SH-SY5Y (cell line): Measurements from ENCODE around the gene ELMO3.

Source experiments
- GATA2 ChIP-seq: IDR thresholded peaks from 2 replicates; pipeline ENCODE4 v1.6.1; 2011; ENCODE audit warnings: mild to moderate bottlenecking, low read depth, low read length
- GATA3 ChIP-seq: IDR thresholded peaks from 2 replicates; pipeline ENCODE4 v1.6.1; 2011; ENCODE audit warnings: low read depth, mild to moderate bottlenecking, low read length, moderate library complexity

ELMO3 gene

DNA sequence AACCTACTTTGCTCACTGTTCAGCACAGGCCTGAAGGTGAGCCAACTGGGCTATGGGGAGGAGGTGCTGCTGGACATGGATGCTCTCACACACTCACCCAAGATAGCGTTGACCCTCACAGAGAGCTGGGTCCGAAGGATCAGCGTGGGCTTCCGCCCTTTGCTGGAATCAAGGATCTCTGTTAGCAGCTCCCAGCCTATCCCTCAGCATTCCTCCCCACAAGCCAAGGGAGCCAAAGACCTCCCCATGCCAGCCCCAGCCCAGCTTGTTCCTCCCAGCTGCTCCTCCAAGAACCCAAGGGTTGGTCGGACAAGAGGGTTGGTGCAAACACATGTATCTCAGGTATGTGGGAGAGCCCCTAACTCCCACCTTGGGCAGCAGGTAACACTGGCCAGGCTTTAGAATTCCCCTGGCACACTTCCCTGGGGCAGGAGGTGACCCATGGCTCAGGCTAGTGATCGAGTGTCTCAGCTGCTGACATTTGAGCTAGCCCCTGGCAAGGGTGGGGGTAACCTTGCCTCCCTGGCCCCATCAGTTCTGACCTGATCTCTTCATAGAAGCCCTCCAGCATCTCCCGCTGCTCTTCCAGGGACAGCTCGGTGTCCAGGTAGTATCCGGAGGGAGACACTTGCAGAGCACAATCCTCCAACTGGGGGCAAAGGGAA is 40.0 kb downstream of the ELMO3 start:
- TF ChIP-seq GATA3 = no peak
- no peak for TF ChIP-seq GATA2

DNA sequence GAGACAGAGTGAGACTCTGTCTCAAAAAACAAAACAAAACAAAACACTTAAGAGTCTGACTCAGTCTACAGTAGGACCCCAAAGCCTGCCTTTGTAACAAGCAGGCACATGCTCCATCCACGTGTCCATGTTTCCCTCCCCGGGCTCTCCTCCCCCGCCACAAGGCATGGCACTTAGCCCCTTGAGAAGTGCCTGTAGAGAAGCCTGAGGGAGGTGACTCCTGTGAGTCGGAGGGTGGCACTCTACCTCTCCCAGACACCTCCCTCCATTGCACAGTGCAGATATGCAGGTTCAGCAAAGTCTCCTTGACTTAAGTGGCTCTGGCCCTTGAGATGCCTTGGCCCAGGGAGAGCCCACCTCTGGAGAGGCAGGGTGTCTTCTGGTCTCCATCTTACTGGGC is 41.6 kb downstream of the ELMO3 start:
- TF ChIP-seq GATA3 = no peak
- TF ChIP-seq GATA2 = no peak

DNA sequence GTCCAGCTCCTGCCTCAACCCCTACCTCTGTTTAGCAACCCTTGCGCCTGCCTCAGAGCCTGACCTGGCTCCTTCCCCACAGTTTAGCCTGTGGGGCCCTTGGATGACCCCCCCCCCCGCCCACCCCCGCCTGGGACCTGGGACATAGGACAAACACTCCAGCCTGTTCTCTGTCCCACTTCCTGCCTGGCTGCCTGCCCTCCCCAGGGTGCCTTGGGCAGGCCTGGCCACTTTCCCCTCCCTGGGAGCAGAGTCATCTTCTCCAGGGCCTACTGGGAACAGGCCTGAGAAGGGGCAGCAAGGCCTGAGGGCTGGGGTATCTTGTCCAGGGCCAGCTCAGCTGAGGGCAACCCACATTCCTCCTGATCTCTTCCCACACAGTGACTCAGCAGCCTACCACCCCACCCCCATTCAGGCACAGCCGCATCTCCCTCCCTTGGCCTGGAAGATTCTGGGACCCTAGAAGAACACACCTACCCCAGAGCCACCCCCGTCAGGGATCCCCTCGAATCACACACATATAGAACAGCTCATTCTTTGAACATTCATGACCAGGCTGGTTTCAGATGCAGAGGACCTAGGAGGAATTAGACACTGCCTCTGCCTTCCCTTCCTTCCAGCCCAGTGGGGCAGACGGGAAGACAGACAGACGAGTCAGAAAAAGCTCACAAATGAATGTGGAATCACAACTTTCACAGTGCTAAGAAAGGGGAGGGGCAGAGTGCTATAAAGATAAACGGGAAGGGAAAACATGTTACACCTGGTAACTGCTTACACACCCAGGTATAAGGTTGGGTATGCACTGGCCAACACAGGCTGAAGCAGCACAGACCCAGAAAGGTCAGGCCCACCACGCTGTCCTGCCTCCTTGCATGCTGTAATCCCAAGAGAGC is 42.3 kb downstream of the ELMO3 start:
- TF ChIP-seq GATA2 (no peak), GATA3 (no peak)

DNA sequence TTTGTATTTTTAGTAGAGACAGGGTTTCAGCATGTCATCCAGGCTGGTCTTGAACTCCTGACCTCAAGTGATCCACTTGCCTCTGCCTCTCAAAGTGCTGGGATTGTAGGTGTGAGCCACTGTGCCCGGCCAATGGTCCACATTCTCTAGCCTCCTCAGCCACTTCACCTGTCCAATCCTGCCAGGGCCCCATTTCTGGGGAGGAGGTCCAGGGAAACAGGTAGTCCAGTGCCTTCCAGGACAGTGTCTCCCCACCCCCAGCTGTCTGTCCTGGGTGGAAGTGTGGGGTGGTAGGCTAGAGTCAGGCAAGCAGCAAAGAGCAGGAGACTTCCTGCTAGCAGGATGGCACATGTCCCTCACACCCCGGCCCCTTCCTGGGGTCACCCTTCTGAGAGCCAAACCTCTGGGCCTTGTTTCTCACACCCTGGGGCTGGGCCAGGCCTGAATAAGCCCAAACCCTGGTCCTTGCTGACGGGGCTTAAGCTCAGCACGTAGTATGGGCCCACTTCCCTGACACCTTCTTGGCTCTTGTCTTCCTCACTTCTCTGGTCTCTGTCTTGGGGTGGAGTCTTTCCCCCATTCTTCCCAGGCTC is 43.3 kb downstream of the ELMO3 start:
- TF ChIP-seq GATA2 = no peak
- no peak for TF ChIP-seq GATA3

DNA sequence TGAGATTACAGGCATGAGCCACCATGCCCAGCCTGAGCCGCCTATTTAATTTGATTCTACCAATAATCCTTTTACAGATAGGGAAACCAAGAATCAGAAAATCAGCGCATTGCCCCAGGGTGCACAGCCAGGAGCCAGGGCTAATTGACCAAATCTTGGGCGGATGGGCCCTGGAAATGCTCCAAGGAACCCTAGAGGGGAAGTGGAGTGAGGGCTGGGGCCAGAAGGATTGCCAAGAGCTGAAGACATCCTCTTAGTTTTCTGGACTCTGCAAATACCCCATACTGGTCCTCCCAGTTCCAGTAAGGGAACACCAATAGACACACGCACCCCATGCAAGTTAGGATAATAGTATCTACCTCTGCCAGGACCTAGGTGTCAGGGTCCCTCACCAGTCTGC is 44.5 kb downstream of the ELMO3 start:
- TF ChIP-seq GATA3 (no peak), GATA2 (no peak)

DNA sequence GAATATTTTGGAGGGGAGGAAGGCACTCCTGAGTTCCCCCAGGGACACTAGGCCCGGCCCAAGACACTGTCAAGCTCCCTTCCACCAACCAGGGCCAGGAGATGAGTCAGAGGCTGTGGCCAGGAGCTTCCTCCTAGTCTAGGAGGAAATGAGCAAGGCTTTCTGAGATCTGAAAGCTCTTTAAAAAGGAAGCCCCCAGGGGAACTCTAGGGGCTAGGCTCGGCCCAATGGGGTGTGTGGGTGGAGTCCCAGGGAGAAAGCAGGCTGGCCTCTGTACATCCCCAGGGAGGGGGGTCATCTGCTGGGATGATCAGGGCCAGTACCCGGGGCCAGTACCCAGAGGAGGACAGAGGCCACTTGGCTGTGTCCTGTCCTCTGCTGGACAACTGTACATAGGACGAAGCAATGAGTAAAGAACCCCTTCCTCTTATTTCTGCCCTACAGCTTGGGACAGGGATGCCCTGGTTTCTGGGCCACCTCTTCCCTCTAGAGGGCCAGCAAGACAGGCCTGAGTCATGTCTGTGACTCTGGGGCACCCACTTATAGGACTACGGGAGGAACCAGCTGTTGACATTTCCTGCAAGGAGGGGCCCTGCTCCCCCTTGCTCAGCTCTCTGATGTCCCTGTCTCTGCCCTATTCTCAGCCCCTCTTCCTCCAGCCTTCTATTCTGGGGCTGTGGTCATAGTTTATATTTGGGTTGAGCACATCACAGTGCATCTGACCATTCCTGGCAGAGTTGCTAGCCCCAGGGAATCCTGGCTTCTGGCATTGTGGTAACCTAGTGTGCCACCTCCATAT is 45.7 kb downstream of the ELMO3 start:
- TF ChIP-seq GATA2 (no peak), GATA3 (no peak)

DNA sequence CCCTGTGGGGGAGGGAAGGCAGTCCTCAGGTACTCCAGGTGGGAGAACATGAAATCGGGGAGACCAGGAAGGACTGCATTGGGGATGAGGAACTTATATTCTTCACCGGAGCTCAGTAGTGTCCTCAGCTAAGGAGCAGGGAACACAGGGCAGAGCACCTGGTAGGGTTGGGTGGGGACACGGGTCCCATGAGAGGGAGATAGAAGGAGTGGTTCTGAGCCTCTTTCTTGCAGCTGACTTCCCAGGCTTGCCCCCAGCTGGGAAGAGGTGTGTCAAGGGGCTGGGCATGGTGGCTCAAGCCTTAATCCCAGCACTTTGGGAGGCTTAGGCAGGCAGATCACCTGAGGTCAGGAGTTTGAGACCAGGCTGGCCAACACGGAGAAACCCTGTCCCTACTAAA is 46.3 kb downstream of the ELMO3 start:
- TF ChIP-seq GATA3 = no peak

DNA sequence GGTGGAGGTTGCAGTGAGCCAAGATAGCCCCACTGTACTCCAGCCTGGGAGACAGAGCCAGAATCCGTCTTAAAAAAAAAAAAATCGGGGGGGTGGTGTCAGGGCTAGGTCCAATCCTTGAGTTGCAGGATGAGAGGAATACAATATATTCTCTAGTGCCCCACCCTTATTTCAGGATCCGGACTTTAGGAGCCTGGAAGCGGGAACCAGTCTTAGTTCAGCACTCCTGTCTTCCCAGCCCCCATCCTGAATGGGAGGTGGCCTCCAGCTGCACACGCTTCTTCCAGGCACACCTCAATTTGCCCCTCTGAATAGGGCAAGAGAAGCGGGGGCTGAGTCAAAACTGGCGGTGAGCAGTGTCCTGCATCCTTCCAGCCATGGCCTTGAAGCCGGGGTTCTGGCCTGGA is 46.7 kb downstream of the ELMO3 start:
- no peak for TF ChIP-seq GATA2
- no peak for TF ChIP-seq GATA3

DNA sequence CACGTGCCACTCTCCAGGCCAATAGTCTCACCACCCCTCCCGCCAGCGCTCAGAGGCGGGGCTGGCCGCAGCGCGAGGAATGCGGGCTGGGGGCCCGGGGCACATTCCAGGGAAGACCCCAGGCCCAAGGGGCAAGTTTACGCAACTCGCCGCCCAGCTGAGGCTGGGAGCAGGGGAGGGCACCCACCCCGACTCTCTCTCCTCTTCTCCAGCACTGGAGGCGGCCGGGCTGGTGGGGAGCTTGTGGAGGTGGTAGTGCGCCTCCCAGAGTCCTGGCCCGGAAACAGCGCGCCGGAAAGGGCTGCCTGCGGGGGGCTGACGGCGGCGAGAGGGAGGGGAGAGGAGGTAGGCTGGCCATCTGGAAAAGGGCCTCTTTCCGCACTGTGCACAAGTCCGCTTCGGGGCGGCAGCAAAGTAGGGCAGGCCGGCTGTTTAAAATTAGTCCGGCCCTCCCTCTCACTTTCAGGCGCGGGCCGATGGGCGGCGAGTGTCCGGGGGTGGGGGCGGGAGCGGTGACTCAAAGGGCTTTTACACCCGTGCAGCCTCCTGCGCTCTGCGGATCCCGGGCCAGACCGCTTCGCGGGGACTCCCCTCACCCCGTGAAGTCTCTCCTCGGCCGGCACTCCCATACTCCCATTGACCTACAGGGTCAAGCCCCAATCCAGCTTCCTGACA is 47.3 kb downstream of the ELMO3 start:
- no peak for TF ChIP-seq GATA3
- TF ChIP-seq GATA2 = no peak

DNA sequence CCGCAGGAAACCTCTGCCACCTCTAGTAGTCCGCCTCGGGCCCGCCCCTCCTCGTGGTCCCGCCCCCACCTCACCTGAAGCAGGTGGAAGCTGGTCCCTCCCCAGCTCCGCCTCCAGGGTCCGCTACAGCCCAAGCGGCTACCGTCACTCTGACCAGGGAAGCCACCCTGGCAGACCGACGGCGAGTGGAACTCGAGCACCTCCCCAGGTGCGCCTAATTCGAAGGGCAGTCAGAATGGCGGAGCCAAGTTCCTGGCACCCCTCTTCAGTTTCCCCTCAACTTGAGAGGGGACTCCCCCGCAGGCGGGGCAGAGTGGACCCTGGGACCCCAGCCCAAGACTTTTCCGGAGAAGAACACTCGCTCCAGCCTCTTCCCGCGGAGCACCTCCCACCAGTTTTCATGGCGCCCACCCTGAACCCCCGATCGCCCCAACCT is 47.8 kb downstream of the ELMO3 start:
- no peak for TF ChIP-seq GATA3
- no peak for TF ChIP-seq GATA2

DNA sequence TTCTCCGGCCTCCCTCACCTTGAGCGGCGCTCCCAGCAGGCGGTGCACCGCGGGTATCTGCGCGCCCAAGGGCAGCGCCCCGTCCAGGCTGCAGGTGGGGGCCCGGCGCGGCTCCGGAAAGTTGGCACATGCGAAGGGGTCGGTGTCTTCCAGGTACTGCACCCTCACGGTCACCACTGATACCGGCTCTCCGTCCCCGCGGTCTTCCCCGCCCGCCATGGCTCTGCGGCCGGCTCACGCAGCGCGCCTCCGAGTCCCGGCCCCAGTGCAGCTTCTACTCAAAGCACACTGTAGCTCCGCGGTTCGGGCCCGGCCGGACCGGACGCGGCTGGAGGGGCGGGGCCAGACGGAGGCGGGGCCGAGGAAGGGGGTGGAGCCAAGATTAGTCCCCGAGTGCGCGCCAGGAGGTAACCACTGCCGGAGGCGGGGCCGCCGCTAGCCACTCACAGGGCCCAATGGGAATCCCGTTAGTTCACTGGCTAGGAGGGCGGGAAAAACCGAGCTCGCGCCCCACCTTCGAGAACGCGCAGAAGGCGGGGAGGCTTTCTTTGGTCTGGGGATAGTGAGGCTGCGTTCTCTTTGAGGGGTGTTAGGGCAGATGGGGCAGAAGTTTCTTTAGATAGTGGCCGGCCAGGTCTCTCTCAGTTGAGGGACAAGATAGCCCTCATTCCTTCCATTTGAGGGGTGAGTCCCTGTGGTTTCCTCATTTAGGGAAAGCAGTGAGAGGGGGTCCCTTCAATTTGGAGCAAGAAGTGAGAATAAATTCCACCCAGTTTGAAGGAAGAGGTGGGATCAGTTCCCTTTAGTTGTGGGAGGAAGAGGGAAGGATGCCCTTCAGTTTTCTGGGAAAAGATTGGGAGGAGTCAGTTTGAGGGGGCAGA is 48.5 kb downstream of the ELMO3 start, which contains the start of gene FHOD1:
Gene FHOD1 (minus strand): TSS at position 290 of the 881 bp plus-strand sequence. CDS start 71 bp downstream, at position 219.
- TF ChIP-seq GATA2 = no peak
- no peak for TF ChIP-seq GATA3

DNA sequence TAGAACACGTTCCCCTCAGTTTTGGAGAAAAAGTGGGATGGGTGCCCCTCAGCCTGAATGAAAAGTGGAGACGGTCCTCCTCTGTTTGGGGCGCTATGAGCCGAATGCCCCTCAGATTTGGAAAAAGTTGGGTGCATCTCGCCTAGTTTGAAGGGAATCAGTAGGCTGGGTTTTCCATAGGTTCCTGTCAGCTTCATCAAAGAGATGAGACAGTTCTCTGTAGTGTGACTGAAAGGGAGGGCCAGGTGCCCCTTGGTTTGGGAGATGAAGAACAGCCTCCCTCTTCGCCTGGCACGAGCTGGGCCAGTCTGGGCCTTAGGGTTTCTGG is 49.1 kb downstream of the ELMO3 start:
- TF ChIP-seq GATA3 = no peak
- no peak for TF ChIP-seq GATA2

DNA sequence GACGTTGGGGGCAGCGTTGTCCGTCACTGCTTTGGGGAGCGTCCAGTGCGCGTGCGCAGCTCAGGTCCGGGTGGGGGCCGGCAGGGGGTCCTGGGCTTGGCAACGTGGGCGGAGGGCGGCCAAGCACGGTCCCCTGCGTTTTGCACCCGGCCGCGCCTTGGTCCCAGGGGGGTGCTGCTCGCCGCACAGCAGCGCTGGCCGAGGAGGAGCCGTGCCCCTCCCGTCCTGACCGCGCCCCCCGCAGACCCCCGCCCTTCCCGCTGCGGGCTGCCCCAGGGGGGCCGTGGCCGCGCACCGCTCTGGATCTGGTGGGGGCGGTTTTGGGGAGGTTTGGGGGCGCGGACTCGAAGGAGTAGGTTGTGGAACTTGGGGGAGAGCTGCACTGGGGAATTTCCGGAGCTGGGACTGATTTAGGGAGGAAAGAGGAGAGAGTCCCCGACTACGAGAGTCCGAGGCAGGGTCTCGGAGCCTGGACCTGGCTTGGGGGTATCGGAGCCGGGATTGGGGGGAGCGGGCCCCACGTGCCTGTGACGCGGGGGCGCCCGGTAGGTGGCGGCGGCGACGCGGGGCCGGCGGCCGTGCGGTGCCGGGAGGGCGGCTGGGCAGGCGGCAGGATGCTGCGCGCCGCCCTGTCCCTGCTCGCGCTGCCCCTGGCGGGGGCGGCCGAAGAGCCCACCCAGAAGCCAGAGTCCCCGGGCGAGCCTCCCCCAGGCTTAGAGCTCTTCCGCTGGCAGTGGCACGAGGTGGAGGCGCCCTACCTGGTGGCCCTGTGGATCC is 49.7 kb downstream of the ELMO3 start, which contains the start of gene SLC9A5:
Gene SLC9A5 (plus strand): TSS at position 579 of the 777 bp plus-strand sequence. CDS start 36 bp downstream, at position 615.
- TF ChIP-seq GATA2 (no peak), GATA3 (no peak)
